ENCODE results near the gene LSM4.
A peak's percentile ranks its signal among the peaks of the same experiment; 100 is the strongest.

Gene LSM4

DNA sequence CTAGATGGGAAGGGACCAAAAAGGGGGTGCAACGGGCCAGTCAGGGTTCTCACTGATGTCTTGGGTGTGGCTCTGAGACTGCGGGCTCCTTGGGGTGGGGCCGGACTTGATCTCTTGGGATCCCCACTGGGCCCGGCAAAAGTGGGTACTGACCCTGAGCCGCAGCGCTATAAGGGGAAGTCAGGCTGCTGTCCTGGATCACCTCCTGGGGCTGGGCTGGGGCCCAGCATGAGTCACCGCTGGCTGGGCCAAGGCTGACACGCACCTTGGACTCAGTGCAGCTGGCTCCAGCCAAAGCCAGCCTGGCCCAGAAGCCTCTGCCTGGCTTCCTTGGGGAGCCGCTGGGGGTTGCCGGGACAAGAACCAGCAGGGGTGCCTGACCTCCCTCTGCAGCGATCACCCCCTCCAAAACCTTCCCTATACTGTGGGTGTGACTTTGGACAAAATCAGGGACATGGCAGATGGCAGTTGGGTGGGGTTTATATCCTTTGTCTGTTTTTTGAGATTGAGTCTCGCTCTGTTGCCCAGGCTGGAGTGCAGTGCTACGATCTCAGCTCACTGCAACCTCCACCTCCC, 48.0 kb downstream of the LSM4 start:
- no peak for DNase-seq (ENCODE audit: low read depth)

GRCh38 chr19:18274219-18274780, 48.6 kb downstream of the LSM4 start, which contains the start of gene IQCN:
TSS of gene IQCN (minus strand) at chr19:18274452. CDS start at chr19:18269478, 4,974 bp downstream.
- DNase-seq (ENCODE audit: low read depth), result peak; percentile 36

DNA sequence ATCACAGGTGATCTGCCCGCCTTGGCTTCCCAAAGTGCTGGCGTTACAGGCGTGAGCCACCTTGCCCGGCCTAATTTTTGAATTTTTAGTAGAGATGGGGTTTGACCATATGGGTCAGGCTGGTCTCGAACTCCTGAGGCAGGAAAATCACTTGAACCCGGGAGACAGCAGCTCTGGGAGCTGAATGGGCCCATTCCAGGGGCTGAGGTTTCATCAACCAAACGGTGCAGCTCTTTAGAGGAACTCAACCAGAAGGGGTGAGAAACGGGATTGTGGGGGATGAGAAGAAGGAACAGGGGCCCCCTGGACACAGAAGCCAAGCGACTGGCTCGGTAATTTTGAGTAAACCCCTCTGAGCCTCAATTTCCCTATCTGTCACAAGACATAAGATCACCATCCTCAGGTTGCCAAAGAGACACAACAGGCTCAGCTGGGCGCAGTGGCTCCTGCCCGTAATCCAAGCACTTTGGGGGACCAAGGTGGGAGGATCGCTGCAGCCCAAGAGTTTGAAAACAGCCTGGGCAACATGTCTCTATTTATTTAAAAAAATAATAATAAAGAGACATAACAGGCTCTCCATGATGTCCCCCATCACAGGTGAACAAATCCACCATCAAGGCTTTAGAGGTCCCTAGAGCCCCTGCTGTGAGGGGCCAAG, 49.2 kb downstream of the LSM4 start:
- DNase-seq (ENCODE audit: low read depth), result no peak

GRCh38 chr19:18271433-18271841, 51.4 kb downstream of the LSM4 start:
- DNase-seq (ENCODE audit: low read depth), result no peak

DNA sequence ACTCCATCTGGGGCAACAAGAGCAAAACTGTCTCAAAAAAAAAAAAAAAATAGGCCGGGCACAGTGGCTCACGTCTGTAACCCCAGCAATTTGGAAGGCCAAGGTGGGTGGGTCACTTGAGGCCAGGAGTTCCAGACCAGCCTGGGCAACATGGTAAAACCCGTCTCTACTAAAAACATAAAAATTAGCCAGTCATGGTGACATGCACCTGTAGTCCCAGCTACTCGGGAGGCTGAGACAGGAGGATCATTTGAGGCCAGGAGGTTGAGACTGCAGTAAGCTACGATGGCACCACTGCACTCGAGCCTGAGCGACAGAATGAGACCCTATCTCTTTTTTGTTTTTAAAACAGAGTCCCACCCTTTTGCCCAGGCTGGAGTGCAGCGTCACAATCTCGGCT, 52.5 kb downstream of the LSM4 start:
- DNase-seq (ENCODE audit: low read depth), result no peak

- DNase-seq (ENCODE audit: low read depth), result no peak
Observed at GRCh38 chr19:18269070-18269723, 53.7 kb downstream of the LSM4 start.

- DNase-seq (ENCODE audit: low read depth), result no peak
Observed at GRCh38 chr19:18266771-18267686, 55.8 kb downstream of the LSM4 start.

- DNase-seq (ENCODE audit: low read depth), result no peak
Observed at GRCh38 chr19:18265582-18265981, 57.3 kb downstream of the LSM4 start.

DNA sequence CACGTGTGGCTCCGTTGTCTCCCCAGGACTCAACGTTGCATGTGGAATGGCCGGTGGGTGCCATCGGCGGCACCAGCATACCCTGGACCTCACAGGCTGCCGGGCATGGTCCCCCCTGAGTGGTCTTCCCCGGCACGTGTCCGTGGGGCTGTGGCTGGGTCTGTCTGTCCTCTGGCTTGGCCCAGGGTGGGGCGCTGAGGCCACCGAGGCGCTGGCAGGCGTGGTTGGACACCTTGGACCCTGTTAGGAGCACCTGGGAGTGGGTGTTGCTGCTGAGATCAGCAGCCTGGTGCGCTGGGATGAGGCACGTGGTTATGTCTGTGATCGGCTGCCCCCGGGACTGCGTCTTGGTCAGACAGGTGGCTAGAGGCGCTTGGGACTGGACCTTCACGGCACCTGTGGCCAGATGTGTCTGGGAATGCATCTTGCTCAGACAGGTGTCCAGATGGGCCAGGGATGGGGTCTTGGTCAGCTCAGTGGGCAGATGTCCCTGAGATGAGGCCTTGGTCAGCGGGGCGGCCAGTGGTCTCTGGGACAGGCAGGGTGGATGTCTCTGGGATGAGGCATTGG, 57.8 kb downstream of the LSM4 start:
- no peak for DNase-seq (ENCODE audit: low read depth)

GRCh38 chr19:18264137-18264854, 58.6 kb downstream of the LSM4 start:
- DNase-seq (ENCODE audit: low read depth), result no peak

- no peak for DNase-seq (ENCODE audit: low read depth)
Observed at GRCh38 chr19:18263324-18264136, 59.3 kb downstream of the LSM4 start.

- DNase-seq (ENCODE audit: low read depth), result no peak
Observed at GRCh38 chr19:18262917-18263316, 60.0 kb downstream of the LSM4 start.

DNA sequence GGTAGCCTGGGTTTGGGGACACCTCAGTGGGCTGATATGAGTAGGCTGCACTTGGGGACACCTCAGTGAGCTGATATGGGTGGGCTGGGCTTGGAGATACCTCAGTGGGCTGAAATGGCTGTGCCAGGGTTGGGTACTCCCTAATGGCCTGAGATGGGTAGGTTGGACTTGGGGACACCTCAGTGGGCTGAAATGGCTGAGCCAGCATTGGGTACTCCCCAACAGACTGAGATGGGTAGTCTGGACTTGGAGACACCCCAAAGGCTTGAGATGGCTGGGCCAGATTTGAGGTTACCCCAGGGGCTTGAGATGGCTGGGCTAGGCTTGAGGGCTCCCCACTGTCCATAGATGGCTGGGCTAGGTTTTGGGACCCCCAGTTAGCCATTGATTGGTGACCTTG, 60.7 kb downstream of the LSM4 start:
- DNase-seq (ENCODE audit: low read depth), result no peak

GRCh38 chr19:18261474-18261873, 61.4 kb downstream of the LSM4 start:
- no peak for DNase-seq (ENCODE audit: low read depth)

DNA sequence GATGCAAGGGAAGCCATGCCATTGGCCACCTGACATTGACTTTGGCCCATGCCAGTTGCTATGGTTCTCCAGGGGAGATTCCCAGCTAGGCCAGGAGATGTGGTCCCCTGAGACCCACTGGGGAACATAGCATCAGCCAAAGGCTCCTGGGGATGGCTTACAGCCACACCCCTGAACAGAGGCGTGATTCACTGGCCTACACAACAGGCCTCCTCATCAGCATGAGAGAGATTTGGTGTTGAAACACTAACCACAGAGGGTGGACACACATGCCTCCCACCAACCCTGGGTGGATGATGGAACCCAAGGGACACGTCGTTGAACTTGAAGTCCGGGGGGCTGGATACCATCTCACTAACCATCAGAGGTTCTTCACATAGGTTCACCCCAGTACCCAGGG, 63.0 kb downstream of the LSM4 start:
- no peak for DNase-seq (ENCODE audit: low read depth)

- DNase-seq (ENCODE audit: low read depth), result no peak
Observed at GRCh38 chr19:18257503-18258470, 65.1 kb downstream of the LSM4 start.

Data from T-helper 22 cell (primary cell).